Ascending aorta (tissue), 2 donors: ENCODE measurements around the gene CRACDL. TPM values are rescaled to one million over a fixed set of nuclear protein-coding genes. Genes with fewer than 3 reads are reported as not detected.

Experiments
- DNase-seq, 2 donors: peaks; one replicate each; pipeline ENCODE4 v3.0.0-alpha.2; 2019; ENCODE audit warnings: low spot score in 2 of 2
- H3K27ac ChIP-seq, 2 donors: fragments of 200-600 bp; sonication (generic); one replicate each; pipeline ENCODE4 v1.5.1; 2016 to 2017; ENCODE audit warnings: mild to moderate bottlenecking in 1 of 2
- H3K27me3 ChIP-seq: fragments of 200-600 bp; sonication (generic); one replicate; pipeline ENCODE4 v1.5.1; 2017
- H3K36me3 ChIP-seq, 2 donors: fragments of 200-600 bp; sonication (generic); one replicate each; pipeline ENCODE4 v1.5.1; 2016
- H3K4me1 ChIP-seq, 2 donors: fragments of 200-600 bp; sonication (generic); one replicate each; pipeline ENCODE4 v1.5.1; 2016 to 2017; ENCODE audit warnings: mild to moderate bottlenecking in 1 of 2
- H3K4me3 ChIP-seq, 2 donors: fragments of 200-600 bp; sonication (generic); one replicate each; pipeline ENCODE4 v1.5.1; 2016 to 2017; ENCODE audit warnings: mild to moderate bottlenecking in 1 of 2
- H3K9me3 ChIP-seq, 2 donors: fragments of 200-600 bp; sonication (generic); one replicate each; pipeline ENCODE4 v1.5.1; 2016
- intact Hi-C: fragments of 100-400 bp; cut with DNase I; formaldehyde crosslinking; loops from one replicate; pipeline ENCODE4 v1.15.1; 2023
- total RNA-seq: library from RNA; depleted of rRNA; stranded (reverse); fragments of >200 nt; gene quantifications from one replicate; pipeline ENCODE4 v1.1.0, GENCODE V29; 2016
- TF ChIP-seq, protein P1 (sequence below), 3 experiments: fragments of 200-600 bp in 2 of 3; fragments of 450-650 bp in 1 of 3; sonication (generic) in 2 of 3; IDR thresholded peaks; one replicate each; pipeline ENCODE4 v1.5.1; 2016 to 2019; ENCODE audit warnings: antibody characterized with exemption in 3 of 3, mild to moderate bottlenecking in 1 of 3, moderate library complexity in 1 of 3

Gene CRACDL
- total RNA-seq, 1 donor from 2014 or later, result 51.9 TPM

- Histone ChIP-seq H3K4me3 (no peak overlapping the region), H3K36me3 (no peaks in the 10 kb centered on the region), H3K27me3 (no peaks in the 10 kb centered on the region), H3K9me3 (no peaks in the 10 kb centered on the region), H3K4me1 (peaks cover 0 to 3% of the 10 kb centered on the region in 2 donors), H3K27ac (peak overlapping the region; percentile 47 to 56)
- TF ChIP-seq, protein P1, sequence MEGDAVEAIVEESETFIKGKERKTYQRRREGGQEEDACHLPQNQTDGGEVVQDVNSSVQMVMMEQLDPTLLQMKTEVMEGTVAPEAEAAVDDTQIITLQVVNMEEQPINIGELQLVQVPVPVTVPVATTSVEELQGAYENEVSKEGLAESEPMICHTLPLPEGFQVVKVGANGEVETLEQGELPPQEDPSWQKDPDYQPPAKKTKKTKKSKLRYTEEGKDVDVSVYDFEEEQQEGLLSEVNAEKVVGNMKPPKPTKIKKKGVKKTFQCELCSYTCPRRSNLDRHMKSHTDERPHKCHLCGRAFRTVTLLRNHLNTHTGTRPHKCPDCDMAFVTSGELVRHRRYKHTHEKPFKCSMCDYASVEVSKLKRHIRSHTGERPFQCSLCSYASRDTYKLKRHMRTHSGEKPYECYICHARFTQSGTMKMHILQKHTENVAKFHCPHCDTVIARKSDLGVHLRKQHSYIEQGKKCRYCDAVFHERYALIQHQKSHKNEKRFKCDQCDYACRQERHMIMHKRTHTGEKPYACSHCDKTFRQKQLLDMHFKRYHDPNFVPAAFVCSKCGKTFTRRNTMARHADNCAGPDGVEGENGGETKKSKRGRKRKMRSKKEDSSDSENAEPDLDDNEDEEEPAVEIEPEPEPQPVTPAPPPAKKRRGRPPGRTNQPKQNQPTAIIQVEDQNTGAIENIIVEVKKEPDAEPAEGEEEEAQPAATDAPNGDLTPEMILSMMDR (IDR thresholded peaks at IDR 0.05), result no peak
- DNase-seq, result peak in 1 of 2 donors; percentile 63
- intact Hi-C loops, result no loop called here
Observed at GRCh38 chr2:98793897-98794830, 141.9 kb downstream of the CRACDL start.

- DNase-seq, result no peak
- Histone ChIP-seq H3K27ac (no peak overlapping the region), H3K4me3 (no peak overlapping the region), H3K27me3 (no peaks in the 10 kb centered on the region), H3K36me3 (no peaks in the 10 kb centered on the region), H3K9me3 (no peaks in the 10 kb centered on the region), H3K4me1 (peaks cover 0 to 3% of the 10 kb centered on the region in 2 donors)
- intact Hi-C loops, result no loop called here
- TF ChIP-seq, protein P1 (IDR thresholded peaks at IDR 0.05), result no peak
Observed at GRCh38 chr2:98793275-98793674, 142.8 kb downstream of the CRACDL start.

DNA sequence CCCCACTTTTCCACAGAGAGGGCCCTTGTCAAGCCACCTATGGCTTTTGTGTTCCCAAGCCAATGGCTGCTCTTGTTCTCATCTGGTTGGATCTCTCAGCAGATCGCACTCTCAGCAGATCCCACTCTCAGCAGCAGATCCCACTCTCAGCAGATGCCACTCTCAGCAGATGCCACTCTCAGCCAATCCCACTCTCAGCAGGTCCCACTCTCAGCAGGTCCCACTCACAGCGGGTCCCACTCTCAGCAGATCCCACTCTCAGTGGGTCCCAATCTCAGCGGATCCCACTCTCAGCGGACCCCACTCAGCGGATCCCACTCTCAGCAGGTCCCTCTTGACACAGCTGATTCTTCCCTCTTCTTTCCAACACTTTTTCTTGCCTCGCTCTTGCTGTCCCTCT lies 145.8 kb downstream of the CRACDL start:
- no peak overlapping the region for H3K4me3 ChIP-seq
- TF ChIP-seq, protein P1 (IDR thresholded peaks at IDR 0.05), result no peak
- peak in 1 of 2 donors; percentile 41 for DNase-seq
- H3K36me3 ChIP-seq, result no peaks in the 10 kb centered on the region
- peaks cover 0 to 3% of the 10 kb centered on the region in 2 donors for H3K4me1 ChIP-seq
- intact Hi-C loops, result no loop called here
- H3K27ac ChIP-seq, result no peak overlapping the region
- H3K9me3 ChIP-seq, result no peaks in the 10 kb centered on the region
- H3K27me3 ChIP-seq, result no peaks in the 10 kb centered on the region

GRCh38 chr2:98787700-98788099 lies 148.3 kb downstream of the CRACDL start:
- Histone ChIP-seq H3K27me3 (no peaks in the 10 kb centered on the region), H3K36me3 (no peaks in the 10 kb centered on the region), H3K27ac (no peak overlapping the region), H3K9me3 (peaks cover 0 to 1% of the 10 kb centered on the region in 2 donors), H3K4me1 (no peaks in the 10 kb centered on the region), H3K4me3 (no peak overlapping the region)
- DNase-seq, result no peak
- intact Hi-C loops, result no loop called here
- TF ChIP-seq, protein P1 (IDR thresholded peaks at IDR 0.05), result no peak

GRCh38 chr2:98786179-98786578 lies 149.8 kb downstream of the CRACDL start:
- no peaks in the 10 kb centered on the region for H3K36me3 ChIP-seq
- no peak overlapping the region for H3K27ac ChIP-seq
- H3K4me1 ChIP-seq, result no peaks in the 10 kb centered on the region
- no peaks in the 10 kb centered on the region for H3K27me3 ChIP-seq
- H3K9me3 ChIP-seq, result peaks cover 0 to 12% of the 10 kb centered on the region in 2 donors
- no peak overlapping the region for H3K4me3 ChIP-seq
- TF ChIP-seq, protein P1 (IDR thresholded peaks at IDR 0.05), result no peak
- peak in 1 of 2 donors; percentile 35 for DNase-seq
- intact Hi-C loops, result no loop called here
